Panc1 (cell line): Measurements from ENCODE around the gene PTPMT1.

Source experiments
- POLR2AphosphoS5 ChIP-seq: IDR thresholded peaks from 2 replicates; pipeline ENCODE4 v1.6.1; 2012; ENCODE audit warnings: mild to moderate bottlenecking, low read depth, low read length, moderate library complexity
- SIN3A ChIP-seq: IDR thresholded peaks from 2 replicates; pipeline ENCODE4 v1.6.1; 2012; ENCODE audit warnings: low read depth, mild to moderate bottlenecking, low read length, moderate library complexity, borderline replicate concordance; ENCODE audit not compliant: insufficient read depth
- TCF7L2 ChIP-seq: IDR thresholded peaks from 2 replicates; pipeline ENCODE4 v1.6.1; 2011; ENCODE audit warnings: mild to moderate bottlenecking, low read depth, low read length, inconsistent platforms
- TF ChIP-seq, protein P1 (sequence below): fragments of 450-650 bp; IDR thresholded peaks from 2 replicates; pipeline ENCODE4 v1.5.1; 2017; ENCODE audit warnings: mild to moderate bottlenecking
- TF ChIP-seq, protein P2 (sequence below), 2 experiments: IDR thresholded peaks; 2 replicates each; pipeline ENCODE4 v1.6.1; 2011 to 2012; ENCODE audit warnings: low read depth in 2 of 2, control low read depth in 1 of 2, low read length in 1 of 2, mild to moderate bottlenecking in 1 of 2, moderate library complexity in 1 of 2; ENCODE audit not compliant: insufficient read depth in 1 of 2

DNA sequence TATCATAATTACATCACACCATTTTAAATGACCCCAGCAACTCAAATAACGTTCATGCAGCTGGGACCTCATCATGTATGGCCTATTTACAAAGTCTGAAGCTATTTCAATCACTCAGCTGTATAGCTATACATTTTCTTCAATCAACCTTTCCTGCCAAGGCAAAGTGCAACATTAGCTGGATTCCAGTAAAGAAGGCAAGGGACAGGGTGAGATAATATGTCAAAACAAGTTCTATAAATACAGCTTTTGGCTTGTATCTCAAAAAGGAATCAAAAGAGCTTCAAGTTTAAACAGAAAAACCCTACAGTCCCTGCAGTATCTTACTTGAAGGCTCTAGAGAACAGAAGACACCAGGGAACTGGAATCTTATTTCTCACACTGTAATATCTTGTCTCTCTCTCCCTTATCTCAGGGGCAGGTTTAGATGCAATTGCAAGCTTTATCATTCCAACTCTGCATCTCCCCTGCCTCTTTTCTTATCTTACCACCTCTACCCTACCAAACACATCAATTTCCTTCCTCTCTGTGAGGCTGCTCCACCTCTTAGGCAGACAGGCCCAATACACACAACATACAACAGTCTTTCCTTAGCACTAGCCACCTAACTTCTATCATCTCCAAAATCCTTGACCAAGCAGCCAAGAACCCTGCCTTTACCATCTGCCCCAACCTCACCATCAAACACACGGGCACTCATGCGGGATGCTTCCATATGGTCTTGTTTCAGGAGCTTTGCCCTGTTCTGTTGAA lies 47.0 kb upstream of the PTPMT1 start:
- TF ChIP-seq, protein P1, sequence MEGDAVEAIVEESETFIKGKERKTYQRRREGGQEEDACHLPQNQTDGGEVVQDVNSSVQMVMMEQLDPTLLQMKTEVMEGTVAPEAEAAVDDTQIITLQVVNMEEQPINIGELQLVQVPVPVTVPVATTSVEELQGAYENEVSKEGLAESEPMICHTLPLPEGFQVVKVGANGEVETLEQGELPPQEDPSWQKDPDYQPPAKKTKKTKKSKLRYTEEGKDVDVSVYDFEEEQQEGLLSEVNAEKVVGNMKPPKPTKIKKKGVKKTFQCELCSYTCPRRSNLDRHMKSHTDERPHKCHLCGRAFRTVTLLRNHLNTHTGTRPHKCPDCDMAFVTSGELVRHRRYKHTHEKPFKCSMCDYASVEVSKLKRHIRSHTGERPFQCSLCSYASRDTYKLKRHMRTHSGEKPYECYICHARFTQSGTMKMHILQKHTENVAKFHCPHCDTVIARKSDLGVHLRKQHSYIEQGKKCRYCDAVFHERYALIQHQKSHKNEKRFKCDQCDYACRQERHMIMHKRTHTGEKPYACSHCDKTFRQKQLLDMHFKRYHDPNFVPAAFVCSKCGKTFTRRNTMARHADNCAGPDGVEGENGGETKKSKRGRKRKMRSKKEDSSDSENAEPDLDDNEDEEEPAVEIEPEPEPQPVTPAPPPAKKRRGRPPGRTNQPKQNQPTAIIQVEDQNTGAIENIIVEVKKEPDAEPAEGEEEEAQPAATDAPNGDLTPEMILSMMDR: no peak
- TF ChIP-seq, protein P2, sequence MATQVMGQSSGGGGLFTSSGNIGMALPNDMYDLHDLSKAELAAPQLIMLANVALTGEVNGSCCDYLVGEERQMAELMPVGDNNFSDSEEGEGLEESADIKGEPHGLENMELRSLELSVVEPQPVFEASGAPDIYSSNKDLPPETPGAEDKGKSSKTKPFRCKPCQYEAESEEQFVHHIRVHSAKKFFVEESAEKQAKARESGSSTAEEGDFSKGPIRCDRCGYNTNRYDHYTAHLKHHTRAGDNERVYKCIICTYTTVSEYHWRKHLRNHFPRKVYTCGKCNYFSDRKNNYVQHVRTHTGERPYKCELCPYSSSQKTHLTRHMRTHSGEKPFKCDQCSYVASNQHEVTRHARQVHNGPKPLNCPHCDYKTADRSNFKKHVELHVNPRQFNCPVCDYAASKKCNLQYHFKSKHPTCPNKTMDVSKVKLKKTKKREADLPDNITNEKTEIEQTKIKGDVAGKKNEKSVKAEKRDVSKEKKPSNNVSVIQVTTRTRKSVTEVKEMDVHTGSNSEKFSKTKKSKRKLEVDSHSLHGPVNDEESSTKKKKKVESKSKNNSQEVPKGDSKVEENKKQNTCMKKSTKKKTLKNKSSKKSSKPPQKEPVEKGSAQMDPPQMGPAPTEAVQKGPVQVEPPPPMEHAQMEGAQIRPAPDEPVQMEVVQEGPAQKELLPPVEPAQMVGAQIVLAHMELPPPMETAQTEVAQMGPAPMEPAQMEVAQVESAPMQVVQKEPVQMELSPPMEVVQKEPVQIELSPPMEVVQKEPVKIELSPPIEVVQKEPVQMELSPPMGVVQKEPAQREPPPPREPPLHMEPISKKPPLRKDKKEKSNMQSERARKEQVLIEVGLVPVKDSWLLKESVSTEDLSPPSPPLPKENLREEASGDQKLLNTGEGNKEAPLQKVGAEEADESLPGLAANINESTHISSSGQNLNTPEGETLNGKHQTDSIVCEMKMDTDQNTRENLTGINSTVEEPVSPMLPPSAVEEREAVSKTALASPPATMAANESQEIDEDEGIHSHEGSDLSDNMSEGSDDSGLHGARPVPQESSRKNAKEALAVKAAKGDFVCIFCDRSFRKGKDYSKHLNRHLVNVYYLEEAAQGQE (IDR thresholded peaks at IDR 0.05; ENCODE audit: insufficient read depth in 1 of 2, low read depth in 2 of 2, low read length in 1 of 2): no peak
- TF ChIP-seq TCF7L2 (no peak), SIN3A (no peak), POLR2AphosphoS5 (no peak)
